ENCODE data around the gene FNDC11. TPM values are rescaled to one million over a fixed set of nuclear protein-coding genes. Genes with fewer than 3 reads are reported as not detected.

Gene FNDC11
- total RNA-seq, 1 experiment from 2014 or later, result 0.11 TPM

DNA sequence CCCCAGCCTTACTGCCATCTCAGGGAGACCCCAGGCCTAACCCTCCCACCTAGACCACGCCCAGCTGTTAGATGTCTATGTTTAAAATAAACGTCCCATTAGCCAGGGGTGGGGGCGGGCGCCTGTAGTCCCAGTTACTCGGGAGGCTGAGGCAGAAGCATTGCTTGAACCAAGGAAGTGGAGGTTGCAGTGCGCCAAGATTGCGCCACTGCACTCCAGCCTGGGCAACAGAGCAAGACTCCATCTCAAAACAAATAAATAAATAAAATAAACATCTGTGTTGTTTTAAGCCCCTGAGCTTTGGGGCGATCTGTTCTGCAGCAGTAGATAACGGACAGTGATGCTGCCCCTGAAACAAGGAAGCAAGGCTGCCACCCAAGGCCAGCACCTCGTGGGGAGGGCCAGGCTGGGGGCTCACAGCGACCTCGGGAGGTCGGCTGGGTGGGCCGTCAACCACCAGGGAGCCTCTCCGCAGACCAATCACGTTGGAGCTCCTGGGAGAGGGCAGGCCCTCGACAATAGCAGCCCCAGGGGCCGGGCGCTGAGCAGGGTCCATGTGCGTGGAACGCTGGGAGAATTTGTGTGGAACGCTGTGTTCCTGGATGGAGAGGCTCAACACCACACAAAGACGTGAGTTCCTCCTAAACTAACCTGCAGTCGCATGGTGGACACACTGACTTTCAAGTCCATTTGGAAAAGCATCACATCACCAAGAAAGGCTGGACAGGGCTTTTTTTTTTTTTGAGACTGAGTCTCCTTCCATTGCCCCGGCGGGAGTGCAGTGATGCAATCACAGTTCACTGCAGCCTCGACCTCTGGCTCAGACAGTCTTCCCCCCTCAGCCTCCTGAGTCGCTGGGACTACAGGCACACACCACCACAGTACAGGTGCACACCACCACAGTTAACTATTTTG is 21.1 kb downstream of the FNDC11 start:
- Histone ChIP-seq H3K27ac (no peak overlapping the region), H3K4me3 (no peak overlapping the region), H3K36me3 (peaks cover 10% of the 10 kb centered on the region), H3K4me1 (replicated peaks) (peaks cover 15% of the 10 kb centered on the region), H3K9me3 (replicated peaks) (no peaks in the 10 kb centered on the region), H3K27me3 (replicated peaks) (no peaks in the 10 kb centered on the region)
- no peak for DNase-seq (ENCODE audit: low read depth in 1 of 2, low spot score in 2 of 2)

DNA sequence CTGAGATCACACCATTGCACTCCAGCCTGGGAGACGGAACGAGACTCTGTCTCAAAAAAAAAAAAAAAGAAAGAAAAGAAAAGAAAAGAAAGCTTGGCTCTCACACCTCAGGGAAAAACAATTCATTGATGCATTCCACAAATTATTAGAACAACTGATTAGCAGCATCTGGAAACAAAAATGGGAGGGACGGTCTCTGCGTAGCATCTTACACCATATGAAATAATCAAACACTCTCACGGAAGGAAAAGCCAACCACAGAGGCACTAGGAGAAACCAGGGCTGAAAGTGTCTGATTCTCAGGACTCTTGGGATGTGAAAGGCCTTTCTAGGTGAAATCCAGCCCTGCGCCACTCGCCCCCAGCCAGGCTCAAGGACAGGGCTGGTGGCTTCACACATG is 22.4 kb downstream of the FNDC11 start:
- no peak for DNase-seq (ENCODE audit: low read depth in 1 of 2, low spot score in 2 of 2)
- Histone ChIP-seq H3K4me3 (no peak overlapping the region), H3K4me1 (replicated peaks) (peaks cover 15% of the 10 kb centered on the region), H3K9me3 (replicated peaks) (no peaks in the 10 kb centered on the region), H3K27ac (no peak overlapping the region), H3K27me3 (replicated peaks) (no peaks in the 10 kb centered on the region), H3K36me3 (peaks cover 10% of the 10 kb centered on the region)

DNA sequence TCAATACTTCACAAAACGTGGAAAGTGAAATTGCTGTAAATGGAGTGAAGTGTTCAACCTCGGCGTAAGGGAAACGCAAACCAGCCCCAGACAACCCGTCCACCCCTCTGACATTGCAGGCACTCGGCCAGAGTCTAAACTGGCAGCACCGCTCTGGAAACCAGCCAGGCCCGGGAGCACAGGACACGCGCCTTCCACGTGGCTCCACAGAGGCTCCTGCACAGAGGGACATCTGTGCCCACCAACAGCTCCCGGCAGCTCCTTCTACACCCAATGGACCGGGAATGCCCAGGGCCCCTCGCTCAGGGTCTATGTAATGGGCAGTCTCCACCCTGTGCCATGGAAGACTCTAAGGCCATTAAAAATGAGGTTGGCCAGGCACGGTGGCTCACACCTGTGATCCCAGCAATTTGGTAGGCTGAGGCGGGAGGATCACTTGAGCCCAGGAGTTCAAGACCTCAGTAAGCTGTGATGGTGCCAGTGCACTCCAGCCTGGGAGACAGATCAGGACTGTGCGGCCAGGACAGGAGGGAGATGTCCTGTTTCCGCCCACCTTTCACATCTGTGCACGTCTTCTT is 23.4 kb downstream of the FNDC11 start:
- Histone ChIP-seq H3K27me3 (replicated peaks) (no peaks in the 10 kb centered on the region), H3K36me3 (peaks cover 6% of the 10 kb centered on the region), H3K9me3 (replicated peaks) (no peaks in the 10 kb centered on the region), H3K4me1 (replicated peaks) (peaks cover 15% of the 10 kb centered on the region), H3K27ac (no peak overlapping the region), H3K4me3 (no peak overlapping the region)
- DNase-seq (ENCODE audit: low read depth in 1 of 2, low spot score in 2 of 2), result no peak

DNA sequence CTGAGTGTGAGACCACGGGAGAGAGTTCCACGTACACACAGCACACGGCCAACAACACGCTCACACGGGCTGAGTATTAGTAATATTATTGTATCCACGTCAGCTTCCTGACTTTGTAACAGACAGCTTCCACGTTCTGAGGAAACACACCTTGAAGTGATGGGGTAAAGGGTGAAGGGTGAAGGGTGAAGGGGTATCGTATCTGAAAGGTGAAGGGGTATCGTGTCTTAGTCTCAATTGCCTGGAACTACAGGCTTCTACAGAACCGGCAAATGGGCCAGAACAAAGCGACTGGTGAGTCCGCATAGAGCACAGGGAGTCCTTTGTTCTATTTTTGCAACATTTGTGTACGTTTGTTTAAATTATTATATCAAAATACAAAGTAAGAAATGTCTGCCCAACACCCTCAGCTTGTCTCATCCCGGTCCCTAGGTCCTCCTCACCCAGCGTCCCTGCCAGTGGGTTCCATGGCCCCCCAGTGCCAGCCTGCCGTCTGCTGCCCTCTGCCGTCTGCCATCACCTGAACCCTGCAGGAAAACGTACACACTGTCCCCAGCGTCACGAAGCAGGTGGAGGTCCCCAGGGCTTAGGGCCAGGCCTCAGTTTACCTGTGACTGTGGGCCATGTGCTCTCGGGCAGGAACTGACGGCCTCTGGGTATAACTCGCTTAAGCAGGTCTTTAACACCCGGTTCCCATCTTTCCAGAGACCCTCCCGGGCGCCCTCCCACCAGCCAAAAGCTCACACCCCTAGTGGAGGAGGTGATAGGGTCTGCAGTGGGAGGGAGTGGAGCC is 24.5 kb downstream of the FNDC11 start:
- H3K27me3 ChIP-seq (replicated peaks), result no peaks in the 10 kb centered on the region
- H3K9me3 ChIP-seq (replicated peaks), result no peaks in the 10 kb centered on the region
- no peak overlapping the region for H3K27ac ChIP-seq
- peaks cover 9% of the 10 kb centered on the region for H3K4me1 ChIP-seq (replicated peaks)
- no peak for DNase-seq (ENCODE audit: low read depth in 1 of 2, low spot score in 2 of 2)
- H3K36me3 ChIP-seq, result no peaks in the 10 kb centered on the region
- no peak overlapping the region for H3K4me3 ChIP-seq

DNA sequence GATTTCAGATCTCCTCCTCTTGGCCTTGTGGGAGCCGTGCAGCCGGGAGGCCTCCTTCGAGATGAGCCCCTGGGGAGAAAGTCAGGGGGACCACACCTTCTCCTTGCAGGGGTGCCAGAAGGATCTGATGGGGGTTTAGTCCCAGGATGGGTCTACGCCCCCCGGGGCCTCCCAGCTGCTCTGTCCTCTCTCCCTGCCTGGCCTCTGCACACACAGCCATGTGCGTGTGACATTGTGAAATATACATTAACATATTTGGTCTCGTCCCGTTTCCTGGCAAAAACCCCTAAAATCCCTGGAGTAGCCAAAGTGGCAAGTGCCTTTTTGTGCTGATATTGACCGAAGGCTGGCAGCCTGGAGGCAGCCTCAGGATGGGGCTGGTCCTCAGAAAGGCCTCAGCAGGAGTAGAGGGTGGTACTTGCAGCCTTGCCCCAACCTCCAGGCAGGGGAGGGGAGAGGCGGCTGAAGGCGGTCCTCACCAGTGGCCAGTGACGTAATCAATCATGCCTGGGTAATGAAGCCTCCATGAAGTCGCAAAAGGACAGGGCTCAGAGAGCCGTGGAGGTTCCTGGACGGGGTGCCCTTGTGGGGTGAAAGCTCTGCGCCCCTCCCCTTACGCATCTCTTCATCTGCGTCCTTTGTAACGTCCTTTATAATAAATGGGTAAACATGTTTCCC is 25.2 kb downstream of the FNDC11 start:
- DNase-seq (ENCODE audit: low read depth in 1 of 2, low spot score in 2 of 2), result no peak
- no peak overlapping the region for H3K4me3 ChIP-seq
- H3K4me1 ChIP-seq (replicated peaks), result peaks cover 6% of the 10 kb centered on the region
- no peak overlapping the region for H3K27ac ChIP-seq
- H3K27me3 ChIP-seq (replicated peaks), result no peaks in the 10 kb centered on the region
- H3K9me3 ChIP-seq (replicated peaks), result no peaks in the 10 kb centered on the region
- no peaks in the 10 kb centered on the region for H3K36me3 ChIP-seq

DNA sequence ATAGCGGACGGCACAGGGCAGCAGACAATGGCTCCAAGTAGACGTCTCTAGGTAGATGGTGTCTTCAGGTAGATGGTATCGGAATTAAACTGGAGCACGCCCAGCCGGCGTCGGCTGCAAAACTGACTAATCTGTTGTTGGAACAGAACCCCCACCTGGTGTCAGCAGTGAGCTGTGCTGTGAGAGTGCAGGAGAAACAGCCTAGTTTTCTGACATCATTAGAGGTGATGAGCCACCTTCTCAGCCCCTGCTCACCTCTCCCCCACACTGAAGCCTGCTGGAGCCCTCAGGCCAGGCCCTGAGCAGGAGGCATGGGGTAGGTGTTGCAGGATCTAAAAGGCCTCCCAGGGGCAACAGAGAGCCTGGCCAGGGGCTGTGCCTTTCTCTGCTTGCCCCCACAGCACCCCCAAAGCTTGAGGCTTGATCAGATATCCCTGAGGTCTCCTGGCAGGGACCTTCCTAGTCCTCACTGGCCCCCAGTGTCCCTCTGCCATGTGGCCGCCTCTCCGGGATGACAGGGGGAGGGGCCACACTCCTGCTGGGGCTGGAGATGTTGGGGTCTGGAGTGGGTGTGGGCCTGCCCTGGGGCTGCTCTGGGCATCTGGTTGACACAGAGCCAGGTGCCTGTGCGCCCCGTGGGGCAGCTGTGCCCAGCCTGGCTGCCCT is 27.0 kb downstream of the FNDC11 start:
- DNase-seq (ENCODE audit: low read depth in 1 of 2, low spot score in 2 of 2), result no peak
- no peak overlapping the region for H3K4me3 ChIP-seq

DNA sequence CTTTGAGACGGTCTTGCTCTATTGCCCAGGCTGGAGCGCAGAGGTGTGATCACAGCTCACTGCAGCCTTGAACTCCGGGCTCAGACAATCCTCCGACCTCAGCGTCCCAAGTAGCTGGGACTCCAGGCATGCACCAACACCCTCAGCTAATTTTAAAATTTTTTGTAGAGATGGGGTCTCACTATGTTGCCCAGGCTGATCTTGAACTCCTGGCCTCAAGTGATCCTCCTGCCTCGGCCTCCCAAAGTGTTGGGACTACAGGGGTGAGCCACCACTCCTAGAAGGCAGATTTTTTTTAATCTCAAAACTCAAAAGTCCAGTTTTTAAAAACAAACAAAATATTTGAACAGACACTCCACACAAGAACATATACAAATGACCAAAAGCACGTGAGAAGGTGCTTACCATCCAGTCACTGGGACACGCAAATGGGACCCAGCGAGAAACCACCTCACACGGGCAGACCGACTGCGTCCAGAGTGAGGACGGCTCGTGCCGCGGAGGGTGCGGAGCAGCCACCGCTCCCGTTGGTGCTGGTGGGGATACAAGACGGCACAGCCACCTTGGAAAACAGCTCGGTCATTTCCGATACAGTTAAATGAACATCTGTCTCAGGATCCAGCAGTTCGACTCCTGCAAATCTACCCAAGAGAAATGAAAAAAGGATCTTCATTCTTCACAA is 28.6 kb downstream of the FNDC11 start:
- DNase-seq (ENCODE audit: low read depth in 1 of 2, low spot score in 2 of 2), result no peak
- Histone ChIP-seq H3K4me1 (replicated peaks) (no peaks in the 10 kb centered on the region), H3K4me3 (no peak overlapping the region), H3K36me3 (no peaks in the 10 kb centered on the region; the same call in 1 of the 2 replicates), H3K27me3 (replicated peaks) (no peaks in the 10 kb centered on the region), H3K9me3 (replicated peaks) (no peaks in the 10 kb centered on the region), H3K27ac (no peak overlapping the region)

More for the DNA sequence above, 27.0 kb downstream of the FNDC11 start:
- Histone ChIP-seq H3K27ac (no peak overlapping the region), H3K36me3 (no peaks in the 10 kb centered on the region), H3K9me3 (replicated peaks) (no peaks in the 10 kb centered on the region), H3K27me3 (replicated peaks) (no peaks in the 10 kb centered on the region), H3K4me1 (replicated peaks) (no peaks in the 10 kb centered on the region)

DNA sequence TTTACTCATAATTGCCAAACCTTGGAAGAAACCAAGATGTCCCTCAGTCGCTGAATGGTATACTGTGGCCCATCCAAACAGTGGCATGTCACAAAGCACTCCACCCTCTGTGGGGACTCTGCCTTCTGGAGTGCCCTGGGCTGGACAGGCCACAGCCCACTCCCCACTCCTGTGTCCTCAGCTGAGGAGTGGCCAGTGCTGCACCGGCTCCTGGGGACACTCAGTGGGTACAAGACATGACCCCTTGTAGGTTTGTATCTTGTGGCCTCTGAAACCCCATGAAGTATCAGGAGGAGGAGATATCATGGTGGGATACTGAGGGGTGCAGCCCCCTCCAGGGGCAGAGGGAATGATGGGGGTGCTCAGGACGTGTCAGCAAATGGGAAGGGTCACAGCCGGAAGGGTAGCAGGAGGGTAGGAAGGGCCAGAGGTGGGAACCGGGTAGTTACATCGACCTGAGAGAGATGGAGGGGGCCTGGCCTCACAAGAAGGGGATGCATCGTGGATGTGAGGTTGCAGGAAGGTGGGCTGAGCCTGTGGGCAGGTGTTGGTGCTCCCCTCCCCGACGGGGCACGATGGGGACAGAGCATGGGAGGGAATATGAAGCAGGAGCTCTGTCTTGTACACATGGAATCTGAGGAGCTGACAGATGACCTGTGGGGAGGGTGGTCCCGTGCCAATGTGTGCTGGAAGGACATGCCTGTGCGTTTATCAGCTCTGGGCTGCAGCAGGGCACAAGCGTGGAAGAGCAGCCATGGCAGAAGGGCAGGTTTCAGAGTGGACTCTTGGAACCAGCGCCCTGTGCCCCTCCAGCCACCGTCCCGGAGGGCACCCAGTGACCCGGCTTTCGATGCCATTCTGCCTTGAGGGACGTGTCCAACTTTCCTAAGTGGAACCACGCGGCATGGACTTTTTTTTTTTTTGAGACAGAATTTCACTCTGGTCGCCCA is 31.9 kb downstream of the FNDC11 start:
- H3K27ac ChIP-seq, result no peak overlapping the region
- peaks cover 22% of the 10 kb centered on the region for H3K36me3 ChIP-seq
- H3K27me3 ChIP-seq (replicated peaks), result no peaks in the 10 kb centered on the region
- no peak overlapping the region for H3K4me3 ChIP-seq
- DNase-seq (ENCODE audit: low read depth in 1 of 2, low spot score in 2 of 2), result no peak
- H3K9me3 ChIP-seq (replicated peaks), result no peaks in the 10 kb centered on the region
- no peaks in the 10 kb centered on the region for H3K4me1 ChIP-seq (replicated peaks)

DNA sequence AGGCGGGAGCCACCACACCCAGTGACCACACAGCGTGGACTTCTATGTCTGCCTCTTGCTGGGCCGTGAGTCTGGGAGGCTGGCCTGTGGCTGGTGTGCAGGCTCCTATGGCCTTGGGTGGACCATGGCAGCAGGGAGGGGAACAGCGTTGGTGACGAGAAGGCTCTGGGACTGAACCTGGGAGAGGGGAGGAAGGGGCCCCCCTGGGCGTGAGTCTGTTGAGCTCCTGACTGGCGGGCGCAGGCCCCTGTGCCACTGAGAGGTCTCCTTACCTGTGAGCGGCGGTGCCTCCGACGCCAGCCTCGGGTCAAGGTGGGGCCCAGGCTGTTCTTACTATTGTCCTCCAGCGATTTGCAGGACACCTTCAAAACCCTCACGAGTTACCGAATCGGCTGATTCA is 32.8 kb downstream of the FNDC11 start:
- Histone ChIP-seq H3K9me3 (replicated peaks) (no peaks in the 10 kb centered on the region), H3K4me3 (no peak overlapping the region), H3K27ac (no peak overlapping the region), H3K4me1 (replicated peaks) (no peaks in the 10 kb centered on the region), H3K36me3 (peaks cover 29% of the 10 kb centered on the region), H3K27me3 (replicated peaks) (no peaks in the 10 kb centered on the region)
- DNase-seq (ENCODE audit: low read depth in 1 of 2, low spot score in 2 of 2), result no peak

DNA sequence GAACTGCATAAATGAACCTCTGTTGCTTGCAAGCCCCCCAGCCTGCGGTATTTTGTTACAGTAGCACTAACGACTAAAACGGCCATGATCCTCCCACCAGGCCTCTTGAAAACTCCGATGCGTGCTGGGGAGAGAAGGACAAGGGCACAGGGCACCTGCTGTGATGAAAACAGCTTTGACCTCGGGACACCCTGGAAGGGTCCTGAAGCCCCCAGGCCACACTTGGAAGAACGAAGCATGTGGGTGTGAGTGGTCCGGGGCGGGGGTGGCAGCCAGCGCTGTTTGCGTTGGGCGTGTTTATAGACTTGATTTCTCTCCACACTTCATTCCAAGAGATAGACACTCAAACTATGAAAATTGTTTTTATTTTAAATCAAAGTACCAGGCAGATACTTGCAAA is 33.3 kb downstream of the FNDC11 start:
- Histone ChIP-seq H3K4me3 (no peak overlapping the region), H3K36me3 (peaks cover 34% of the 10 kb centered on the region)
- no peak for DNase-seq (ENCODE audit: low read depth in 1 of 2, low spot score in 2 of 2)

DNA sequence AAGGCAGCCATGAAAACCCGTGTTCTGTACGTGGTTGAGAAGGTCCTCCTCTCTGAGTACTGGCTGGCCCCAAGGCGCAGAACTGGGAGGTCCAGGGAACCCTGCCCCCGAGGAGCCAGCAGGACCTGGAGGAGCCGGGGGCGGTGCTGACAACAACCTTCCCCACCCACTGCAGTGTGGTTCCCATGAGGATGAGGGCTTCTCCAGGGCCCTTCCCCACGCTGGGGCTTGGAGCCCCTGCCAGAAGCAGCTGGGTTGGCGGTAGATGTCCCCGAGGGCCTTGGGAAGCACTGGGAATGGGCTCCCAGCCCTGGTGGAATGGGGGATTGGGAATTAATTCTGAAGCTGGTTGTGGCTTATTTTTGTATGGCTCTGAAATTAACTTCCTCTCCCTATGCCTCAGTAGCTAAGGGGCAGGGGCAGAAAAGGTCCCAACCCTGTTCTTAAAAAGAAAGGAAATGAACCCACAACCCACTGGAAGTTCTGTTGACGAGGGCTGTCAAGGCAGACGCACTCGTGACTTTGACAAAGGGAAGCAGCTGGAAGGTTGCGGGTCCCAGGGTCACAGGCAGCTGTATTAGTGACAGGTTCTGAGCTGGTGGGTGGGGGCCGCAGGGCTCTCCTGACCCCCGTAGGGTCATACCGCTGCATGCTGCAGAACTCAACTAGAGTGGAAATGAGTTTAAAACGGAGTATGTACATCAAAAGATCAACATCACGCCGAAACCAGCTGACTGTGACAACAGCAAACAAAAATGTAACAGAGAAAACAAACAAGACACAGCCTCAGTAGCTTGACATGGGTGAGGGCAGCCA is 34.0 kb downstream of the FNDC11 start:
- Histone ChIP-seq H3K36me3 (peaks cover 41% of the 10 kb centered on the region), H3K27me3 (replicated peaks) (no peaks in the 10 kb centered on the region), H3K9me3 (replicated peaks) (no peaks in the 10 kb centered on the region), H3K4me3 (no peak overlapping the region), H3K4me1 (replicated peaks) (no peaks in the 10 kb centered on the region), H3K27ac (no peak overlapping the region)
- DNase-seq (ENCODE audit: low read depth in 1 of 2, low spot score in 2 of 2), result no peak

More for the DNA sequence above, 33.3 kb downstream of the FNDC11 start:
- Histone ChIP-seq H3K27ac (no peak overlapping the region), H3K4me1 (replicated peaks) (no peaks in the 10 kb centered on the region), H3K9me3 (replicated peaks) (no peaks in the 10 kb centered on the region), H3K27me3 (replicated peaks) (no peaks in the 10 kb centered on the region)
